ENCODE measurements around the gene SLC4A4. TPM values are rescaled to one million over a fixed set of nuclear protein-coding genes. Genes with fewer than 3 reads are reported as not detected.
"Not testable (repeated sequence)": the region's sequence is repeated elsewhere in the genome, so short reads cannot be mapped to it uniquely, and the experiment has no call there.

Gene SLC4A4
- total RNA-seq, 1 donor from 2014 or later: 23.9 TPM

GRCh38 chr4:71360844-71361243 lies 22.0 kb downstream of the SLC4A4 start:
- no peak for DNase-seq

- no peak for DNase-seq
These were observed 22.7 kb downstream of the SLC4A4 start for GRCh38 chr4:71361476-71361875.

DNA sequence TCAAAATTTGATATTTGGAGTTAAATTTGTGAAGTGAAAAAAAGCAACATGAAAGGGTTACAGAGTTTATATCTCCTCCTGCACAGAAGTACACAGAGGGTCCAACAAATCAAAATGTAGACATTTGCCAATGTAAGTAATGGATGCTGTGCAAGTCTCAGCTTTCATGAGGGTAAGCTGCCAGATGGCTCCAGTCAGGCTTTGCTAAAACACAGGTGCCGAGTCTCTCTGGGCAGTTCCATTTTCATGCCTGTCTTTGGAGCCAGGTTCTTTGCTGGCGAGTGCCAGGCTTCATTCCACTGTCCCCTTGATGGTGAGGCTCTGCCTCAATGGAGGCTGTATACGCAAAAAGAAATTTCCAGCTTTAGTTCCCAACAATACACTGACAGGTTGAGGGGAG lies 27.9 kb downstream of the SLC4A4 start:
- DNase-seq: peak; percentile 78

DNA sequence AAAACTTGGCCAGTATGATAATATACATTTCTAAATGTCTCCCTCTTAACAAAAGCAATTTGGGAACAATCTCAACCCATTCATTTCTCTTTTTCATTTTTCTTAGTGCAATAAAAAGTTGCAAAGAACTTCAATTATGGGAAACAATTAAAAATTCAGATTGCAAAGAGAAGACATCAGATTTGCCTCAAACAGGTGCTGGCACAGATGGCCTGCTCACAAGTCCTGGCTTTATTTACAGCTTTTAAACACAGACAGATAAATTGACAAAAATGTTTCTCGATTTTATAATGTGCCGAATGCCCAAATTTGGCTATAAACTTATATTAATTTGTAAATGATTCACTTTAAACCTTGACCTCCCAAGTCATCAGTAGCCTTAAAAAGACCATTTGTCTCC lies 28.7 kb downstream of the SLC4A4 start:
- DNase-seq: no peak

- DNase-seq: no peak
These were observed 30.1 kb downstream of the SLC4A4 start for GRCh38 chr4:71368906-71369305.

DNA sequence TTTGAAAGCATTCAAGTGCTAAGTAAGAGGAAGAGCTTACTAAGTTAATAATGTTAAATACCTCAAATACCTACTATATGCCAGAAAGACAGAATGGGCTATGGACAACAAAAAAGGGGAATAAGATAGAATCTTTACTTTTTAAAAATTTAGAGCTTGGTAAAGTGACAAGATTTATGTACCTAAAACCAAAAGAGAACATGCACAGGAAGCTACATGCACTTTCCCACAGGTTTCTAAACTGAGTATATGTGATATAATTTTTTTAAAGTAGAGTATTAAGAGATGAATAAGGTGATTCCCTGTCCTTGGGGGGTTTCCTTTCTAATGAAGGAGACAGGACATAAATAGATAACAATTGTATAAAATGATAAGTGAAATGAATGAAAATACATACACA lies 30.7 kb downstream of the SLC4A4 start:
- no peak for DNase-seq

GRCh38 chr4:71375494-71375893 lies 36.7 kb downstream of the SLC4A4 start:
- no peak for DNase-seq

DNA sequence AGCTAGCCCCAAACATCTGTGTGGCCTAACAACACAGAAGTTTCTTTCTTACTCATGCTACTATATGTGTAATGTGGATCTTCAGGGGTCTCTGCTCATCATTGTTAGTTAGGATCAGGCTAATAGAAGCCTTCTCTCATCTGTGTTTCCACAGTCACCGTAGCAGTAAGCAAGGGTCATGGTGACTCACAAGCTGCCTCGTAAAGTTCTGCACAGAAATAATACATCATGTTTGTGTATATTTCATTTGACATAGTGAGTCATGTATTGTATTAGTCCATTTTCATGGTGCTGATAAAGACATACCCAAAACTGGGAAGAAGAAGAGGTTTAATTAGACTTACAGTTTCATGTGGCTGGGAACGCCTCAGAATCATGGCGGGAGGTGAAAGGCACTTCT lies 38.7 kb downstream of the SLC4A4 start:
- no peak for DNase-seq

- DNase-seq: no peak
These were observed 40.3 kb downstream of the SLC4A4 start for GRCh38 chr4:71379126-71379525.

DNA sequence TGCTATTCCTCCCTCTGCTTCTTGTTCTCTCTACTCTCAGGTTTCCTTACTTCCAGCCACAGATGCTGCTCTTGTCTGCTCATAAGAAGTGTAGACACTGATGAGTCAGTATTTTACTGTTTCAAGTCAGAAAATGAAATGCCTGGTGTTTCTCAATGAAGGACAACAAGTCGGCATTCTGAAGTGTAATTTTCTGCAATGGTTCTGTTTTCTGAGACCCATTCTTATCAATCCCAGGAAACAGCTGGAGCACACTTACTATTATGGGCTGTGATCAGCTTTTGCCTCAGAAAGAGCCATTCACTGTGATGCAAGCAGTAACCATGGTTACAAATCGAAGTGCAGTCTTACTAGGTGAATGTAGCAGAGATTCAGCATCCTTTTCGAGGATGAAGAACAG lies 42.0 kb downstream of the SLC4A4 start:
- no peak for DNase-seq

DNA sequence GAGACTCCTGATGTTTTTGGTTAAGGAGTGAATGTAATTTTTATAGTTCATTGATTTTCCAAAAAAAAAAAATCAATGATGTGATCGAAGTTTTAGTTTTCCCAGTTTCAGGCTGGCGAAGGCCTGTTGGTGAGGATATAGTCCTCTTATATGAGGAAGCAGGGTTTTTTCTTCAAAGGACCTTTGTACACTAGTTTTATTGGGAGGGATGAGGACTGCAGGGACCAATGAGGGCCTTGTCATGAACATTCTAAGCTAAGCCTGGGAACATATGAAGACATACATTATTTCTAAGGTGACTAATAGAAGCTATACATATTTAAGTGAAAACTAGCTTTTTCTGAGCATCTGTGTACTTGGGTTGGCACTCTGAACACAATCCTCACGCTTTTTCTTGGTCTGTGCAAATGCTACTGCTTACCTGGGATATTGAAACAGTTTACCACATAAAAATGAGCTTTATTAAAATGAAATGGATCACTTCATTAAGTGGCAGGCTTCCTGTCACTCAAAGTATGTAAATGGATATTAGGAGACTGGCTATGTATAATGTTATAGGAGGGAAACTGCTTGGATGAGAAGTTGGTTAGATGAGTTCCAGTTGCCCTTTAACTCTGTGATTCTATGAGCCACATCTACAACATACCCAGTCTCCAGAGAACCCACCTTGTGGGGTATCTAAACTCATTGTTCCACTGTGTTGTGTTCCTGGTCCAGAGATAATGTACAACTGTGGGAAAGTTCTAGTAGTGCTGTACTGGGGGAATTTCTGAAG lies 43.5 kb downstream of the SLC4A4 start:
- no peak for DNase-seq

DNA sequence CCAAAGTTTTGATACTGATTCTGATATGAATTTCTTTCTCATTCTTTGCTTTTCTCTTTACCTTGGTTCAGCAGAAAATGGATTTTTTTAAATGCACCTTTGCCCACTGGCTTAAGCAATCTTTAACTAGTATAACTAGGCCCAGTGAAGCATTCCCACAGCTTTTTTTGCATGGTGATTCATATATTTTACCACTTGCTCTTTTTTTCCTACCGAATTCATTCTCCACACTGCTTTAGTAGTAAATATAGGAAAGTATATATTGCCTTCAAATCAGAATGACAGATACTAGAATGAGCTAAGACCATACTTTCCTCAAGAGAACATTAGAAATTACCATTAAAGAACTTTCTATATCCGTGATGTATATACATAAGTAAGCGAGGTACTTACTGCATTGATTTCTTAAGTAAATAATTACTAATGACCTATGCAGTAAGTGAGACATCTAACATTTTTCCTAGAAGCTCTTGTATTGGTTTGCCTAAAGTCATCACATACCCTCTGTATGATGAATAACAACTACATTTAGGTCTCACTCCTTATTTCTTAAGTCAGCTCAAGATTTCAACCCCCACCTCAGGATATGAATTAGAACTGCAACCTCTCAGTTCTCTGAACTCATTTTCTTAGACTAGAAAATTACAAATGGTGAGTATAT lies 44.2 kb downstream of the SLC4A4 start:
- no peak for DNase-seq

- DNase-seq: no peak
These were observed 45.2 kb downstream of the SLC4A4 start for GRCh38 chr4:71383984-71384383.

DNA sequence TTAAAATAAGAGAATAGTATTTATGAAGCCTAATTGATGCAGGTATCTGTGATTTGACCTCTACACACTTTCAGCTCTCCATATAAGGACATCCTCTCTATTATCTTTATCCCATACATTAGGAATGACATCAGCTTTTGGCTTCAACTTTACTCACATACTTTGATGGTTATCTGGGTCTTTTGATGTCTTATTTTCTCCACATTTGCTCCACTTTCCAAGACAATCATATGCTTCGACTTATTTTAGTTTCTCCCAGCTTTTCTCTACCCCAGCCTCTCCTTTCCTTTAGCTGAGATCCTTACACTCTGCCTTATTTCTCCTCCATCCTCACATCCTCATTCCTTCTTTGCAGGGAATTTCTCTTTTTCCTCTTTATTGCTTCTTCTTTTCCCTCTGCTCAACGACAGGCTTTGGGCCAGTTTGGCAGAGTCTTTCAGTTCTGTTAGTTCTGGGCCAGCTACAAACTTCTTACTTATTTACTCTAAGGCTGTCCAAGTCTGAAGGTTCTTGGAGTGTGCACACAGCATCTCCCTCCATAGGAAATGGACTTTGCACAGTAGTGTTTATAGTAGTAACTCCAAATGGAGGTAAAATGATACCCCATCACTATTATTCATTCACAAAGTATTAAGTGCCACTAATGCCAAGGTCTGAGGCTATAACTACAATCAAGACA lies 50.5 kb downstream of the SLC4A4 start:
- peak; percentile 61 for DNase-seq

DNA sequence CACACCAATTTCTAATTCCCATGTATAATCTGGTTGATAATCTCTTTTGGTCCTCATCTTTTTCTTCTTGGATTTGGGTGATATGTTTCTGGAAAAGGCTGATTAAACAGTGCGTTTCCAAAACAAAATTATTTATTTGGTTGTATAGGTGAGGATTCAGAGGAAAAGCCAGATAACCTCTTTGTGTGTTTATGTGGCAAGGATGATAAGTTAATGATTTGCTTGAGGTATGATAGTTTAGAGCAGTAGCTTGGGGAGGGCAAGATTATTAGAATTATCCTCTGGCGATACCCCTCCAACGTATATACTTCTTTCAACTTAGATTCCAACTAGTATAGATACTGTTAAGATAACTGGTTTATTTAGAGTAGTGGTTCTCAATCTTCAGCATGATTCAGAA lies 53.3 kb downstream of the SLC4A4 start:
- no peak for DNase-seq

DNA sequence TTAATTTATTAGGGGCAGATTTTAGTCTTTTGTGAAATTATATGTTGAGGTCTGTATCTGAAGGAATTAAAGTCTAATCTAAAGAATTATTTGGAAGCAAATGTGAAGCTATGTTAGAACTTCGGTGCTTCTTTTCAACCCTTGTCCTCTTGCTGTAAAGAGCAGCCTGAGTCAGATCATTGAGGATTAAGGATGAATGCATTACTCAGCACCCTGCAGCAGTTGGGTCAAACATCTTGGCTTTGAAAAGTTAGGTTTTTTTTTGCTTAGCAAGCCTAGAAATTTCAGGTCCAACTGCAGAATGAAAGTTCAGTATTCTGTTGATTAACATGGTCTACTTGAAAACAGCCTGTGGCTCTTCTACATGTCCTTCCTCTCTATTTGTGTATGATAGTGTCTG lies 57.6 kb downstream of the SLC4A4 start:
- no peak for DNase-seq

- peak; percentile 18 for DNase-seq
These were observed 62.0 kb downstream of the SLC4A4 start for GRCh38 chr4:71400810-71401209.

DNA sequence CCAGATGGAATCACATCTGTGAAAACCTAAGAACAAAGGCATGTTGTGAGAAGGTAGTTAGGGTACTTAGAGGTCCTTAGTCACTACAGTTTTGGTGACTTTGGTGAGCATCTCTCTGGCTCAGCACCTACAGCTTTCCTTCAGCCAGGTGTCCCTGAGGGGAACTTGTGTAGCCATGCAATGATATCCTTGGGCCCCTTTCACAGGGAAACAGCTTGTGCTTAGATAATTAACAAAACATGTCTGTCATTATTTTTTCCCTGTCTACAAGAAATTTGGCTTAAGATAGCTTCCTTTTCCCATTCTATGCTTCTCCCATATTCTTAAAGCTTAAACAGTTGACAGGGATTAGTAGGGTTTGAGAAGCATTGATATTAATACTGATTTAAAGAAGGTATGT lies 63.8 kb downstream of the SLC4A4 start:
- DNase-seq: no peak

DNA sequence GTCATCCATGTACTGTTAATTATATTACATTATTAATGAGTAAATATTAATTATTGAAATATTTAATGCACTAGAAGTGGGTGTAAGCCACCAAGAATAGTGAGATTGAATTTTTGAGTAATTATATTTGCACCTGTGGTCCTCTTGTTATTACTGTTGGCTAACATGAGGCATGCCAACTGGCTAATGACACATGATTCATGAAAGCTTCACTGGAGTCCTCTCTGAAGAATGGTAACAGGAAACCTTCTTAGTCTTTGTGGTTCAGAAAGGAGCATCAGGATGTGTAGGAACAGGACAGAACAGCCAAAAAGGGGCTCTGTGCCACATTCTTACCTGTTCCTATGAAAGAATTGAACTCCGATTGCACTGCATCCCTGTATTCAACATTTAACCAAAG lies 65.2 kb downstream of the SLC4A4 start:
- DNase-seq: peak; percentile 49

GRCh38 chr4:71405791-71406190 lies 67.0 kb downstream of the SLC4A4 start:
- DNase-seq: no peak

GRCh38 chr4:71406459-71406963 lies 67.7 kb downstream of the SLC4A4 start:
- DNase-seq: no peak

DNA sequence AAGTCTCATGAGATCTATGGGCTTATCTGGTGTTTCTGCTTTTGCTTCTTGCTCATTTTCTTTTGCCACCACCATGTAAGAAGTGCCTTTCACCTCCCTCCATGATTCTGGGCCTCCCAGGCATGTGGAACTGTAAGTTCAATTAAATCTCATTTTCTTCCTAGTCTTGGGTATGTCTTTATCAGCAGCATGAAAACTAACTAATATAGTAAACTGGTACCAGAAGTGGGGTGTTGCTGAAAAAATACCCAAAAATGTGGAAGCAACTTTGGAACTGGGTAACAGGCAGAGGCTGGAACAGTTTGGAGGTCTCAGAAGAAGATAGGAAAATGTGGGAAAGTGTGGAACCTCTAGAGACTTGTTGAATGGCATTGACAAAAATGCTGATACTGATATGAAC lies 70.1 kb downstream of the SLC4A4 start:
- not testable (repeated sequence) for DNase-seq

DNA sequence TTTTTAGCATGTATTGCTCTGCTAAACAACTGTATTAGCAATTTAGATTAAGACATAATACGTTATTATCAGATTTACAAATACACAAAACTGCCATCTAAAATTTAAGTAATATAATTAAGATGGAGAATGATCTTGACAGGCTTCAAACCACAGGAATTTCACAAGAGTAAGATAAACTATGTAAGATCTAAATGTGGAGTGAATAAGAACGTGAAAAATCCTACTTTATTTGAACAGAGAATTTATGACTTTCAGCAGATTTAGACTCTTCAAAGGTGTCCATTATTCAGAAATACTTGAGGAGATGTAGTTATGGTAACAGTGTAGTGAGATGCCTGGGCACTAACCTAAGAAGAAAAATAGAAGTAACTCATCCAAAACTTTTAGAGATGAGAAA lies 73.2 kb downstream of the SLC4A4 start:
- DNase-seq: no peak

All from tongue (tissue), 2 donors.